Activated B cell treated with CpG ODN at 0.5 μM for 24 hours (primary cell): ENCODE measurements around the gene TANGO2. TPM values are rescaled to one million over a fixed set of nuclear protein-coding genes. Genes with fewer than 3 reads are reported as not detected.

ENCODE experiments used
- ATAC-seq: fragments of 200-7000 bp; cut with Tn5 transposase; one replicate; pipeline ENCODE4 v1.10.0; 2021; ENCODE audit warnings: low read depth, mild to moderate bottlenecking, moderate library complexity
- CTCF ChIA-PET: fragments of 350-600 bp; sonication (Branson Sonifier 250); formaldehyde crosslinking; loops from one replicate; lab custom pipeline; 2021; ENCODE audit warnings: antibody characterized with exemption; lab: Charles Lee
- POLR2A ChIA-PET: fragments of 350-600 bp; sonication (Branson Sonifier 250); formaldehyde crosslinking; loops from one replicate; lab custom pipeline; 2021; ENCODE audit warnings: antibody characterized with exemption; lab: Charles Lee
- DNase-seq: peaks from one replicate; pipeline ENCODE4 v3.0.0; 2022
- H3K27ac Mint-ChIP-seq: one replicate; pipeline ENCODE4 v1.8.0; 2020; ENCODE audit warnings: mixed read lengths
- H3K27me3 Mint-ChIP-seq: one replicate; pipeline ENCODE4 v1.8.0; 2021; ENCODE audit warnings: mixed read lengths
- H3K36me3 Mint-ChIP-seq: one replicate; pipeline ENCODE4 v1.8.0; 2021; ENCODE audit warnings: low read depth, mixed read lengths
- H3K4me1 Mint-ChIP-seq: one replicate; pipeline ENCODE4 v1.8.0; 2021; ENCODE audit warnings: mixed read lengths
- H3K4me3 Mint-ChIP-seq: one replicate; pipeline ENCODE4 v1.8.0; 2020; ENCODE audit warnings: mild to moderate bottlenecking, mixed read lengths
- H3K9me3 Mint-ChIP-seq: one replicate; pipeline ENCODE4 v1.8.0; 2020; ENCODE audit warnings: mixed read lengths
- intact Hi-C: fragments of 100-400 bp; cut with micrococcal nuclease; formaldehyde crosslinking; loops from one replicate; pipeline ENCODE4 v1.15.1; 2024
- total RNA-seq: library from RNA; stranded (reverse); gene quantifications from 2 replicates; pipeline ENCODE4 v1.2.3, GENCODE V29; 2022
- TF ChIP-seq, protein P1 (sequence below): fragments of 200-600 bp; IDR thresholded peaks from one replicate; pipeline ENCODE4 v1.8.0; 2022; ENCODE audit warnings: antibody characterized with exemption, mild to moderate bottlenecking

Gene TANGO2
- total RNA-seq, 1 donor from 2014 or later = 47.2 TPM

DNA sequence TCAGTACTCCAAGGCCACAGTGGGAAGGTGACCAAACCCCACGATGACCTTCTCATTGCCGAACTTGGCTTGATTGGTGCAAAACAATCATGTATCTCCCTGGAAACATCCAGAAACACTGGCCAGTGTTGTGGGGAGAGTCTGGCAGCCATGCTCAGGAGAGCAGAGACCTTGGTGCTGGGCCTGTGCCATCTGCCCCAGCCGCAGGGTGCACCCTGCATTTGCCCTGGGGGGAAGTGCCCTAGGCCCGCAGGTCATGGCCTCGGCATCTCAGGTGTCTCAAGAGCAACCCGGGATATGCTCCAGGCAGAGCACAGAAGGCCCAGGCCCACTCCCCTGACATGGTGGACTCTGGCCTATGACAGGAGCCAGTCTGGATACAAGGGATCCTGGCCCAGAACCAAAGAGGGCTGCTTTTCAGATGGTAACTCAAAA, 28.0 kb upstream of the TANGO2 start:
- H3K27ac Mint-ChIP-seq = no peak overlapping the region
- ChIA-PET POLR2A (no interaction called here), CTCF (no interaction called here)
- no peaks in the 10 kb centered on the region for H3K36me3 Mint-ChIP-seq
- no peak overlapping the region for H3K4me3 Mint-ChIP-seq
- H3K27me3 Mint-ChIP-seq = no peaks in the 10 kb centered on the region
- H3K9me3 Mint-ChIP-seq = no peaks in the 10 kb centered on the region
- intact Hi-C loops = no loop called here
- H3K4me1 Mint-ChIP-seq = no peaks in the 10 kb centered on the region
- TF ChIP-seq, protein P1, sequence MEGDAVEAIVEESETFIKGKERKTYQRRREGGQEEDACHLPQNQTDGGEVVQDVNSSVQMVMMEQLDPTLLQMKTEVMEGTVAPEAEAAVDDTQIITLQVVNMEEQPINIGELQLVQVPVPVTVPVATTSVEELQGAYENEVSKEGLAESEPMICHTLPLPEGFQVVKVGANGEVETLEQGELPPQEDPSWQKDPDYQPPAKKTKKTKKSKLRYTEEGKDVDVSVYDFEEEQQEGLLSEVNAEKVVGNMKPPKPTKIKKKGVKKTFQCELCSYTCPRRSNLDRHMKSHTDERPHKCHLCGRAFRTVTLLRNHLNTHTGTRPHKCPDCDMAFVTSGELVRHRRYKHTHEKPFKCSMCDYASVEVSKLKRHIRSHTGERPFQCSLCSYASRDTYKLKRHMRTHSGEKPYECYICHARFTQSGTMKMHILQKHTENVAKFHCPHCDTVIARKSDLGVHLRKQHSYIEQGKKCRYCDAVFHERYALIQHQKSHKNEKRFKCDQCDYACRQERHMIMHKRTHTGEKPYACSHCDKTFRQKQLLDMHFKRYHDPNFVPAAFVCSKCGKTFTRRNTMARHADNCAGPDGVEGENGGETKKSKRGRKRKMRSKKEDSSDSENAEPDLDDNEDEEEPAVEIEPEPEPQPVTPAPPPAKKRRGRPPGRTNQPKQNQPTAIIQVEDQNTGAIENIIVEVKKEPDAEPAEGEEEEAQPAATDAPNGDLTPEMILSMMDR = no peak
- no peak for DNase-seq
- no peak for ATAC-seq

DNA sequence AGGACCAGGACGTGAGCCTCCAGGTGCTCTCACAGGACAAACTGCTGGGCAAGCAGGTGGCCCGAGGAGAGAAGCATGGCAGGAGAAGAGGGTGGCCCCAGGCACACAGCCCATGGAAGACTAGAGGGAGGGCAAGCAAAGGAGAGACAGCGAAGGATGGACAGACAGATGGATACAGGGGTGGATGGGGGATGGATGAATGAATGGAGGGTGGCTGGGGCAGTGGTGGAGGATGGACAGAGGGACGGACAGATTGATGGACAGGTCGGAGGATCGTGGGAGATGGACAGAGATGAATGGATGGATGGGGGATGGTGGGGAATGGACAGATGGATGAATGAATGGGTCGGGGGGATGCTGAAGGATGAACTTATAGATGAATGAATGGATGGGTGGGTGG, 27.0 kb upstream of the TANGO2 start:
- TF ChIP-seq, protein P1 = no peak
- intact Hi-C loops = no loop called here
- DNase-seq (no peak), ATAC-seq (no peak)
- ChIA-PET POLR2A (no interaction called here), CTCF (no interaction called here)
- Mint-ChIP-seq H3K36me3 (no peaks in the 10 kb centered on the region), H3K4me1 (no peaks in the 10 kb centered on the region), H3K27ac (no peak overlapping the region), H3K9me3 (no peaks in the 10 kb centered on the region), H3K4me3 (no peak overlapping the region), H3K27me3 (no peaks in the 10 kb centered on the region)

DNA sequence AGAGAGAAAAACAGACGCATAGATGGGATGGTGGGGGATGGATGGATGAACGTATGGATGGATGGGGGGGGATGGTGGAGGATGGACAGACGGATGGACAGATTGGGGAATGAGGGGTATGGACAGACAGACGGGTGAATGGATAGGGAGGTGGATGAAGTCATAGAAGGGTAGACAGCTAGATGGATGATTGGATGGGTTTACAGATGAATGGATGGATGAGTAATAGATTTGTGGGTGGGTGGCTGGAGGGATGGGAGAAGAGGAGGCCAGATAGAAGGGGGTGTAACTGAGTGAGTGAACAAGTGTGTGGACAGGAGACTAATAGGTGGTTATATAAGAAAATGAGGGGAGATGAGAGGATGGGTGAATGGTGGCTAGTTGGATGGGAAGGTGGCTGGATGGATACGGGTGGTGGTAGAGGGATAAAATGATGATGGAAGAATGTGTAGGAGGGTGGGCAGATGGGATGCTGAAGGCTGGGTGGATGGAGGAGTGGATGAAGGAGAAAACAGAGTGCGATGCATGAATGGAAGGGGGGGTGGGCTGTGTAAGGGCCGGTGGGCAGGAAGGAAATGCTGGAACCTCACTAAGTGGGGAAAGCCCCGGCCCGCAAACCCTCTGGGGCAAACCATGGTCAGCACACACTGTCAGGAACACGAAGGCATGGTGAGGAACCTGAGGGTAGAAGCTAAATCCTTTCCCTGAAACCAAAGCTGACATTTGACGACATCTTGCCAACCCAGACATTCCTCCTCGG, 25.9 kb upstream of the TANGO2 start:
- H3K27ac Mint-ChIP-seq = no peak overlapping the region
- no peaks in the 10 kb centered on the region for H3K27me3 Mint-ChIP-seq
- ChIA-PET POLR2A (no interaction called here), CTCF (no interaction called here)
- TF ChIP-seq, protein P1 = no peak
- ATAC-seq (no peak), DNase-seq (no peak)
- intact Hi-C loops = no loop called here
- H3K4me1 Mint-ChIP-seq = no peaks in the 10 kb centered on the region
- H3K9me3 Mint-ChIP-seq = no peaks in the 10 kb centered on the region
- H3K36me3 Mint-ChIP-seq = no peaks in the 10 kb centered on the region
- H3K4me3 Mint-ChIP-seq = no peak overlapping the region

DNA sequence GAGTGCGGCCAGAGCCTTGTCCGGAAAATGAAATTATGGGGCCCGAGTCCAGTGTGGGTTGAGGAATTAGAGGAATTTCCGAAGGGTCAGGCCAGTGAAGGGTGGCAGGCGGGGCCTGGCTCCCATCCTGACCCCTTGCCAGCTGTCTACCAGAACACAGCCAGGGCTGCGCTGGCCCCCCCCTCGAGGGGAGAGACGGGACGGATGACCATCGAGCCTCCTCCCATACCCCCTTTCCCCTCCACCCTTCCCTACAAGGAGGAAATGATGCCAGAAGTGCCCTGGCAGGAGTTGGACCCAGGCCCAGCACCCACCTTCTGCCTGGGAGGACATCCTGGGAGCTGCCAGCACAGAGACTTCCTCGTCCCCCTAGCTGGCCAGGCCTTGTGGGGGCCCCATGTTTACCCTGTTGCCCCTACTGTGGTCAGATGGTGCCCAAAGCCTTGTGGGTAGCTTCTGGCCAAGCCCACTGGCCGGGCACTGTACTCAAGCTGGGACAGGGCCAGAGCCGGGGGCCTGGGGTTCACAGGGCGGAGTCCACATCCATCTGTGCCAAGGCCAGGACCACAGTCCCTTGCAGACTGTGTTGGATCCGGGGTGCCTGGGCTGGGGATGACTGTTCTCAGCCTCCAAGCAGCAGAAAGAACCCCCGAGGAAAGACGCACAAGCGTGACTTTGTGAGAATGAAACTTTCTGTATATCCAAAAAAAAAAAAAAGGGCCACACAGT, 25.1 kb upstream of the TANGO2 start:
- TF ChIP-seq, protein P1 = no peak
- no peaks in the 10 kb centered on the region for H3K4me1 Mint-ChIP-seq
- ChIA-PET CTCF (no interaction called here), POLR2A (no interaction called here)
- no peaks in the 10 kb centered on the region for H3K36me3 Mint-ChIP-seq
- no peak overlapping the region for H3K4me3 Mint-ChIP-seq
- ATAC-seq (no peak), DNase-seq (no peak)
- H3K27ac Mint-ChIP-seq = no peak overlapping the region
- intact Hi-C loops = no loop called here
- no peaks in the 10 kb centered on the region for H3K27me3 Mint-ChIP-seq
- H3K9me3 Mint-ChIP-seq = no peaks in the 10 kb centered on the region

DNA sequence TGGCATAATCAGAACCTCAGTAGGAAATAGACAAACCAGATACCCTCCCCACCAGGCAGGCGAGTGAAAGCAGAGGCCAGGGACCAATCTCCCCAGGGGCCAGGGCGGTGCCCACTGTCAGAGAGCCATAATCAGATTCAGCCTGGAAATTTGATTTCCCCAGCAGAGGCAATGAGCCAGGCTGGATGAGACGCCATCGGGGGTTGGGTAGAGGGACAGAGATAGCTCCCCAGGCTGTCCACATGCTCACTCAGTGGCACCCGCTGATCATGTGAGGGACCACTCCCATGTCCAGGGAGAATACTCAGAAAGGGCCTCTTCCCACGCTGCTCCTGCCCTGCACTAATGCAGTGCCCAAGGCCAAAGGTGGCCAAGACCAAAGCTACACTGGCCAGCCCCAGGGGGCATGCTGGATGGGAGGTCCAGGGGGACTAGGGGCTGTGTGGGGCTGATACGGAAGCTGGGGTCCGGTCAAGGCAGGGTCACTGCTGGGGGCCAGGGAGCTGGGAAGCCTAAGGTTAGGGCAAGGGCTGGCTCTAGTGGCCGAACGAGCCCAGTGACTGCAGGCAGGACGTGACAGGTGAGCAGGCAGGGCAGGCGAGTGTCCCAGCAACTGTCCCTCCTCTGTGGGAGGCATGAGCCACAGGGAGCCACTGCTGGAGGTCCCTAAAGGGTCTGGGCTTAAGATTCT, 24.1 kb upstream of the TANGO2 start:
- Mint-ChIP-seq H3K27me3 (no peaks in the 10 kb centered on the region), H3K4me1 (no peaks in the 10 kb centered on the region), H3K36me3 (no peaks in the 10 kb centered on the region), H3K9me3 (no peaks in the 10 kb centered on the region), H3K4me3 (no peak overlapping the region), H3K27ac (no peak overlapping the region)
- TF ChIP-seq, protein P1 = no peak
- ChIA-PET POLR2A (no interaction called here), CTCF (no interaction called here)
- no peak for ATAC-seq
- no peak for DNase-seq
- intact Hi-C loops = no loop called here
